Body of pancreas (tissue), 4 donors: ENCODE data around the gene ATP8A2.

Experiments
- POLR2A ChIP-seq, 3 donors: fragments of 450-650 bp; IDR thresholded peaks; one replicate each; pipeline ENCODE4 v1.6.1; 2016; ENCODE audit warnings: antibody characterized with exemption in 3 of 3, mild to moderate bottlenecking in 2 of 3
- TF ChIP-seq, protein P1 (sequence below), 7 experiments: fragments of 450-650 bp in 4 of 7; fragments of 200-600 bp in 3 of 7; sonication (generic) in 3 of 7; IDR thresholded peaks; one replicate each; pipeline ENCODE4 v1.5.1; 2016 to 2019; ENCODE audit warnings: antibody characterized with exemption in 7 of 7

DNA sequence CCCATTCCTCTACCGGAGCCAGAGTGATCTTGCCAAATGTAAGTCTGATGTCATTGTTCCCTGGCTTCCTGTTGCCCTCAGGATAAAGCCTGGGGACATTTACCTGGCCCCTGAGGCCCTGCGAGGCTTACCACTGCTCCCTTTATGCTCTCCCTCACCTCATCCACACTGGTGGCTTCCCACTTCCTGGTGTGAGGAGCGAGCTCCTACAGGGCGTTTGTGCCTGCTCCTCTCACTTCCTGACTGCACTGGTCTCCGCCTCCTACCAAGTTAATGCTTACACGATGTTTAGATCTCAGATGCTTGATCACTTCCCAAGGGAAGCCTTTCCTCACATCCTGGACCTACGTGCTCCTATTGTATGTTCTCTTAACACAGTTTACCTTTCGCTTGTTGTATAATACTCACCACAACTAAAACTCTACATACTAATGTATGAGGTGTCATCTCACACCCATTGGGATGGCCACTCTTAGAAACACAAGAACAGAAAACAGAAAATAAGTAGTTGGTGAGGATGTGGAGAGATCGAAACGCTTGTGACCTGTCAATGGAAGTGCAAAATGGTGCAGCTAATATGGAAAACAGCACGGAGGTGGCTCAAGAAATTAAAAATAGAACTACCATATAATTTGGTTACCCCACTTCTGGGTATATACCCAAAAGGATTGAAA, 502.4 kb downstream of the ATP8A2 start:
- TF ChIP-seq, protein P1, sequence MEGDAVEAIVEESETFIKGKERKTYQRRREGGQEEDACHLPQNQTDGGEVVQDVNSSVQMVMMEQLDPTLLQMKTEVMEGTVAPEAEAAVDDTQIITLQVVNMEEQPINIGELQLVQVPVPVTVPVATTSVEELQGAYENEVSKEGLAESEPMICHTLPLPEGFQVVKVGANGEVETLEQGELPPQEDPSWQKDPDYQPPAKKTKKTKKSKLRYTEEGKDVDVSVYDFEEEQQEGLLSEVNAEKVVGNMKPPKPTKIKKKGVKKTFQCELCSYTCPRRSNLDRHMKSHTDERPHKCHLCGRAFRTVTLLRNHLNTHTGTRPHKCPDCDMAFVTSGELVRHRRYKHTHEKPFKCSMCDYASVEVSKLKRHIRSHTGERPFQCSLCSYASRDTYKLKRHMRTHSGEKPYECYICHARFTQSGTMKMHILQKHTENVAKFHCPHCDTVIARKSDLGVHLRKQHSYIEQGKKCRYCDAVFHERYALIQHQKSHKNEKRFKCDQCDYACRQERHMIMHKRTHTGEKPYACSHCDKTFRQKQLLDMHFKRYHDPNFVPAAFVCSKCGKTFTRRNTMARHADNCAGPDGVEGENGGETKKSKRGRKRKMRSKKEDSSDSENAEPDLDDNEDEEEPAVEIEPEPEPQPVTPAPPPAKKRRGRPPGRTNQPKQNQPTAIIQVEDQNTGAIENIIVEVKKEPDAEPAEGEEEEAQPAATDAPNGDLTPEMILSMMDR (IDR thresholded peaks at IDR 0.05) = no peak
- TF ChIP-seq POLR2A (IDR thresholded peaks at IDR 0.05) = no peak
